Measurements from ENCODE around the gene NCKAP5.

Gene NCKAP5

DNA sequence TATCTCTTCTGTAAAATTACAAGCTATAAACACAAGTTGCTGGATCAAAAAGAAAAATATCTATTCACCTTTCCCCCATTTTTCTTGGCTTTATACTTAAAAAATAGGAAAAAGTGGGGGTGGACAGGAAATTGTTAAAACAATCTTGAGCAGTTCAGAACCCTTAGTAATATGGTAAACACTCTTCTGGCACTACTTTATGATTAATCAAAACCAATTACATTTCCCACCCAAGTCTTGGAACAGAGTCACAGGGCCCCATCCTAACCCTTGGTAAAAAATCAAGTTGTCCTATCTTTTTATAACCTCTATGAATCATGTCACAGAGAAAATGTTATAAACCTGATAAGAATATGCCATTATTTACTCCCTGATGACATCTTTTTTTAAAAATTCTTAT is 570.0 kb downstream of the NCKAP5 start:
- no peak overlapping the region for H3K27ac Mint-ChIP-seq
- no peaks in the 10 kb centered on the region for H3K27me3 Mint-ChIP-seq (ENCODE audit: low read depth)
- H3K4me3 Mint-ChIP-seq: no peak overlapping the region
- H3K9me3 Mint-ChIP-seq: peaks cover 6% of the 10 kb centered on the region
- no peaks in the 10 kb centered on the region for H3K36me3 Mint-ChIP-seq (ENCODE audit: low read depth)
- H3K4me1 Mint-ChIP-seq (ENCODE audit: low read depth): no peaks in the 10 kb centered on the region

DNA sequence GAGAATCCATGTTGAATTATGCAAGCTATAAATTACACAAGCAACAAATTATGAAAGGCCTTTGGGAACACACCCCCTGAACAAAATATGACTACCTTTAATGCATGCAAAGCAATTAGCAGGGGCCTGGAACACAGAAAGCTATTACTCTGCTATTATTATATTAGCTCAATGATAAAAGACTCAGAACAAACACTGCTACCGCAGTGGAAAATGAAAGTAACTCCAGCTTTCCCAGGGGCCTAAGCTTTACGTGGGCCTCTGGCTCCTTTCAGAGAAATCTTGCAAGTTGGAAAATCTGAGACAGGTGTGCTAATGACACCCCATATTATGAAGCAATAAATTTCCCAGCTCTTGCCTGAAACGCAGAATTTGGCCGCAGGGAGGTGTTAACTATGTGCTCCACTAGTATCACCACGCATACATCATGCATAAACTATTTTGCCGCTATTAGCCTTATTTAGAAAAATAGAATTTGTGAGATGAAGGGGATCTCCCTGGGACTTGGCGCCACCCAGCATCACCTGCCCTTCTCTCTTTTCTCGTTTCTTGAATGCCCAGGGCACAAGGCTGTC is 576.7 kb downstream of the NCKAP5 start:
- Mint-ChIP-seq H3K27me3 (ENCODE audit: low read depth) (no peaks in the 10 kb centered on the region), H3K4me1 (ENCODE audit: low read depth) (no peaks in the 10 kb centered on the region), H3K4me3 (no peak overlapping the region), H3K36me3 (ENCODE audit: low read depth) (no peaks in the 10 kb centered on the region), H3K27ac (no peak overlapping the region), H3K9me3 (peaks cover 4% of the 10 kb centered on the region)

DNA sequence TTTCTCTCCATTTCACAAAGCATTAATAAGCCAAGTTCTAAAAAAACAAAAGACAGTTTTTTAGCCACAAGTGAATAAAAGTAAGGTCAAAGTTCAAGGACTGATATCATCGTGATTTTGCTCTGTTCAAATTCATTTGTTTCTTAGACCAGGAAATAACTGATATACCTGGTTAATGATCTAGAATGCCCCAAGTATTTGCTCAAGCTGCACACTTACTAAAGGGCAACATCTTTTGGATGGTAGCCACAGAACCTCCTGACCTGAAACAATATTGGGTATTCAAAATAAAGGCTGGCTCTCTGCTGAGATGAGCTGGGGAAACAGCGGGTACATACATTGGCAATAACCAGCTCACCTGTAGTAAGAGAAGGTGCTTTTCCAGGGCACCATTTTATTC is 583.5 kb downstream of the NCKAP5 start:
- no peaks in the 10 kb centered on the region for H3K9me3 Mint-ChIP-seq
- H3K27ac Mint-ChIP-seq: no peak overlapping the region
- H3K36me3 Mint-ChIP-seq (ENCODE audit: low read depth): no peaks in the 10 kb centered on the region
- H3K27me3 Mint-ChIP-seq (ENCODE audit: low read depth): no peaks in the 10 kb centered on the region
- no peak overlapping the region for H3K4me3 Mint-ChIP-seq
- no peaks in the 10 kb centered on the region for H3K4me1 Mint-ChIP-seq (ENCODE audit: low read depth)

DNA sequence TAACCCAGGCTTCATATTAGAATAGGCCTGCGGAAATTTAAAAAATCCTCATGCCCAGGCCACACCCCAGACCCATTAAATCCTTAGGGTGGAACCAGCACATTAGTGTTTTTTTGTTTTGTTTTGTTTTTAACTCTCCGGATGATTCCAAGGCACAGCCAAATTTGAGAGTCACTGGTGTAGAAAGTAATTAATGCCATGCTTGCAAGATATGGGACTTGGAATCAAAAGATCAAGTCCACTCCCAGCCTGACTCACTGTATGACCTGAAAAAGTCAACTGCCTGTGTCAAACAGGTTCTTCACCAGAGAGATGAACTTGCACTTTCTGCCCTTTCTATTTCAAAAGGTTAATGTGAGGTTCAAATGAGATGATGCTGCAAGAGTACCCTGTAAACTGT is 588.0 kb downstream of the NCKAP5 start:
- Mint-ChIP-seq H3K27me3 (ENCODE audit: low read depth) (no peaks in the 10 kb centered on the region), H3K4me3 (no peak overlapping the region), H3K36me3 (ENCODE audit: low read depth) (no peaks in the 10 kb centered on the region), H3K4me1 (ENCODE audit: low read depth) (no peaks in the 10 kb centered on the region), H3K27ac (no peak overlapping the region), H3K9me3 (no peaks in the 10 kb centered on the region)

DNA sequence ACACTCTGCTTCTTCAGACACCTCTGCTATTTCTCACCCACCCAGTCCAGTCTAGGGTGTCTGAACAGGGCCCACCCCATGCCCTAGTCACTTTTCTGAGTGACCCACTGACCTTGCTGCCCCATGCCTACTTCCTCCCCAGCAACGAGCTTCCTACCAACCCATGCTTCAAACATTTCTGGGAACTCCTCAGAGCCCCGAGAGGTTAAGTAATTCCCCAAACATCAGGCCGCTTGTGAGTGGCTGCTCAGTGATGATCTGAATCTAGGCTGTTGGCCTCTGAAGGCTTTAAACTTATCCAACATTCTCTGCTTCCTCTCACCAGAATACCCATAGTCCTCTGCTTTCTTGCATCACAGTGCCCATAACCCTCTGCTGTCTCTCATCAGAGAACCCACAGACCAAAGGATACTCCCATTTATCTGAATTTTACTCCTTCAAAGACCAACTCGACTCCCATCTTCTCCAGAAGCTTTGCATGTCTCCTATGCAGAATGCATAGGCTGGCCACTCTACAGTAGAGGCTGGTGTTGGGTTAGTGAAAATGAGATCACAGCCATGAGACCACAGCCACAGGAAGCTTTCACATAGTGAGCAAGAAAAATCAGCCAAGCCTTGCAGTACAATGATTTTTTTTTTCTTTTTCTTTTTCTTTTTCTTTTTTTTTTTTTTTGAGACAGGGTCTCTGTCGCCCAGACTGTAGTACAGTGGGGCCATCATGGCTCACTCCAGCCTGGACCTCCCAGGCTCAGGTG is 588.7 kb downstream of the NCKAP5 start:
- no peaks in the 10 kb centered on the region for H3K4me1 Mint-ChIP-seq (ENCODE audit: low read depth)
- no peak overlapping the region for H3K4me3 Mint-ChIP-seq
- no peaks in the 10 kb centered on the region for H3K9me3 Mint-ChIP-seq
- H3K27me3 Mint-ChIP-seq (ENCODE audit: low read depth): no peaks in the 10 kb centered on the region
- no peaks in the 10 kb centered on the region for H3K36me3 Mint-ChIP-seq (ENCODE audit: low read depth)
- H3K27ac Mint-ChIP-seq: peak overlapping the region; percentile 49

DNA sequence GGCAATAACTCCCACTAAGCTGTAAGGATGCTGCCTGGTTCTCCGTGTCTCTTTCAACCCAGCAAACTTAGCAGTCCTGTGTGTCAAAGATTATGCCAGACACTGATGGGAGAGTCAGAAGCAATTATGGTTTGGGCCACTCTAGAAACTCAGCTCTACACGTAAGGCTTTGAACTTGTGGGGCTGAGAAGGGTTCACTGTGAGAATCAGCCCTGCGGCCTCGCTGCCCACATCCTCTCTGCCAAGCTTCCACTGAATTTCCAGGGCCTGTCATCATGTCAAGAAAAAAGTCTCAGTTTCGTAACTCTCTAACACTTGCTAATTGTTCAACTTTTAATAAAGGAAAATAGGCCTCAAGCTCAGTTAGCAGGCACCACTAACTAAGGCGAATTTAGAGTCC is 589.4 kb downstream of the NCKAP5 start:
- H3K9me3 Mint-ChIP-seq: no peaks in the 10 kb centered on the region
- H3K27ac Mint-ChIP-seq: no peak overlapping the region
- no peaks in the 10 kb centered on the region for H3K36me3 Mint-ChIP-seq (ENCODE audit: low read depth)
- H3K4me3 Mint-ChIP-seq: no peak overlapping the region
- H3K4me1 Mint-ChIP-seq (ENCODE audit: low read depth): no peaks in the 10 kb centered on the region
- no peaks in the 10 kb centered on the region for H3K27me3 Mint-ChIP-seq (ENCODE audit: low read depth)

DNA sequence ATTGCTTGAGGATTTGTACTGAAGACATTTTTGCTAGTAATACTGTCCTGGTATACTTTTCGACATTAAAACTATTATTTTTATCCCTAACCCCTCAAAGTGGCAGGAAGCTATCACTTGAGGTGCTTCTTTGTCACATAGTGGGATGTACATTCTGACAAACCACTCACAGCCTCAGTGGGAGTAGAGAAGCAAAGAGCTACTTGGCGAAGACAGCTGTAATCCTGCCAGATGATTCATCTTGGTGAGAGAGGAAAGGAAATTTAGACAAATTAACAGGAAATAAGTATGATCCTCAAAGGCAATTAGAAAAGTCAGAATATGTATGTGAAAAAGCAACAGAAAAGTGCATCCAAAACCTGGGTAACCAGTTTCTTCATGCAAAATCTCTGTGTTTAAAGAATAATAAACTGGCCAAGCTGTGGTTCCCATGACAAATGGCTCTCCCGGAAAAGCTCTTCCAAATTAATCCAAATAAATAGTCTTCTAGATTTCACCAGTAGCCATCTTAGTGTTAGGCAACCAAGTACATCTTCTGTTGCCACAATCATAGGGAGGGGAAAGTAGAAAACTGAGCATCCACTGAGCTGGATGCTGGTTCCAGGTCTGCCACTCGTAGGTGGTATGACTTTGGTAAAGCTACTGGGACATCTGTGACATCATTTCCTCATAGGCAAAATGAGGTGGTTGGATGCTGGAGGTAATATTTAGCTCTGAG is 590.3 kb downstream of the NCKAP5 start:
- Mint-ChIP-seq H3K36me3 (ENCODE audit: low read depth) (no peaks in the 10 kb centered on the region), H3K4me1 (ENCODE audit: low read depth) (no peaks in the 10 kb centered on the region), H3K9me3 (no peaks in the 10 kb centered on the region), H3K27me3 (ENCODE audit: low read depth) (no peaks in the 10 kb centered on the region), H3K4me3 (no peak overlapping the region), H3K27ac (no peak overlapping the region)

DNA sequence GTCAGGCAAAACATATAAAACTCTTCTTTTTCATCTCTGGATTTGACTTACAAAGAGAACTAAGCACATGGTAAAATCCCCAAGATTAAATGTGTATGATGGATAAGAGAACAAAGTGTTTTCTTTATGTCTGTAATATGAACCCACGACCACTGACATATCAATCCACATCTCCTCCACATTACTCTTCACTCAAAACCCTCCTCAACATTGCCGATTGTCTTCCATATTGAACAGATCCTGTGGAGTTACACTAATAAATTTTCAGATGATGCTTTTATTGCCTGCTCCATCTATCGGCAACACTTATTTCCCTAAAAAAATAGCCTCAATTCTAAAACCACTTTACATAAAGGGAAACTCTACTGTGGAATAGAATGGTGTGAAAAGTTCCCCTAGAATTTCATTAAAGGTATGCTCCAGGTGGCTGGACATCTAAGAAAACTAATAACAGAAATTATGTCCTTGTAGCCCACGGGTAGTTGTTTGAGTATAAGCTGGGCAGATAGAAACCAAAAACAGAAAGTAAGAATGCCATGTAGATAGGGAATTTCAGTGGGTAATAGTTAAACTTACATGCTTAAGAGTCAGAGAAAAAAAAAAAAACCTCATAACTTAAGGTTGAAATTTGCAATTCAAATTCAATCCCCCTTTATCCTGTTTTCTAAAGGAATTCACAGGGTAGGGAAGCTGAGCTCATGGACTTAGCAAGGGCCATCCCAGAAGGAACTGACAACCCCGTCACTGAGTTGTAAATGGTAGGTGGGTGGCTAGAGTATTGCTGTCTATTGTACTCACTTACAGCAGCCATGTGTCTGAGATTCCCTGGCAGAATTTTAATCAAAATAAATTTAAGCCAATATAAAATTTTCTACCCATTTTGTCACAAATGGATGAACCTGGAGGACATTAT is 592.8 kb downstream of the NCKAP5 start:
- H3K27me3 Mint-ChIP-seq (ENCODE audit: low read depth): no peaks in the 10 kb centered on the region
- H3K4me1 Mint-ChIP-seq (ENCODE audit: low read depth): no peaks in the 10 kb centered on the region
- no peak overlapping the region for H3K4me3 Mint-ChIP-seq
- H3K36me3 Mint-ChIP-seq (ENCODE audit: low read depth): no peaks in the 10 kb centered on the region
- no peaks in the 10 kb centered on the region for H3K9me3 Mint-ChIP-seq
- H3K27ac Mint-ChIP-seq: no peak overlapping the region

DNA sequence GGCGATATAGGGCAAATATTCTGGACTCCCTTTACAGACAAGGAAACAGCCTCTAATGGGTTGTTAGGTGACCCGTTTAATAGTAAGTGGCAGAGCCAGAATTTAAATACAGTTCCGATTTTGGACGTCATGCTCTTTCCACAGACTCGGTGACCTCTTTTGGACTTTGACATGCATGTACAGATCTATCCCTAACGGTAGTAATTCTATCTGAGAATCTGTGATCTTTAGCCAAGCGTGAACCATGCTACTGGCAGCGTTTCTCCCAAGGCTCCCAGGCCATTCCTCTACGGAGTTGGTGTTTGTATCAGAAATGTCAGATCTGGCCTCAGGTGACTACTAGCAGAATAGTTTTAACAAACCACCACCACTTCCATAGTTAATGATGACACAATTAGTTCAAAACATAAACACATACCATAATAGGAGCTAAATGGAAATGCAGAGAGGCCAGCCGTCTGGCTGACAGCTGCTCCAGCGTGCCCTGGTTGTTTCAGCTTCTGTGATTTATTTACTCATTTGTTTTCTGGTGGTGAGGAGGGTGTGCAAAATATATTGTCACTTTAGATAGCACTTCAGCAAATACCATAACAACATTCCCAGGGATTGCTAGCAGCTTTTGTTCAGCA is 593.7 kb downstream of the NCKAP5 start:
- no peaks in the 10 kb centered on the region for H3K36me3 Mint-ChIP-seq (ENCODE audit: low read depth)
- no peaks in the 10 kb centered on the region for H3K4me1 Mint-ChIP-seq (ENCODE audit: low read depth)

DNA sequence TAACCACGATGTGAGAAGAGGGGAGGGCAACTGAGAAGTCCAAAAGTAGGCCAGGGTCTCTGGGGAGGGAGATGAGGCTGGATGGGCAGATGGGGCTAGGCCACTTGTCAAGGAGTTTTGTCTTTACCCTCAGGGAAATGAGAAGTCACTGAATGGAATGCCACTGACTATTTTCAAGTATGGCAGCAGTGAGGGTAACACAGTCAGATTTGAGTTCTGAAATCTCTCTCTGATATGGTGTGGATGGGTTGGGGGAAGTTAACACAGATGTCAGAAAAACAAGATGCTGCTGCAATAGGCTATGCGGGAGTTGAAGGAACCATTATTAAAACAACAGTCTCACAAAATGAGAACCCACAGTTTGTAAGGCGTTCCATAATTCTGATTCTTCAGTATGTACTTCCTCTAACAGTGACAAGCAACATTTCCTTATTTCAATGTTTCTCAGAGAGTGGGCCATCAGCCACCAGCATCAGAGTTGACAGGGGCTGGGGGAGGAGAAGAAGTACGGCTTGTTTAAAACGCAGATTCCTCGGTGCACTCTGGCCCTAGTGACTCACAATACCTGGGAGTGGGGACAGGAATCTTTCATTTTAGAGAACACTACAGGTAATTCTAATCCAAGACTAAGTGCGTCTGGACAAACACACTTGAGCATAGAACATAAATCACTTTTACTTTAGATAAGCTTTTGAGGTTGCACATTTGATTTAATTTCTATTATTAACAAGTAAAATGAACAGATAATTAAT is 596.8 kb downstream of the NCKAP5 start:
- H3K4me1 Mint-ChIP-seq (ENCODE audit: low read depth): no peaks in the 10 kb centered on the region
- H3K9me3 Mint-ChIP-seq: no peaks in the 10 kb centered on the region
- H3K27me3 Mint-ChIP-seq (ENCODE audit: low read depth): no peaks in the 10 kb centered on the region
- H3K36me3 Mint-ChIP-seq (ENCODE audit: low read depth): no peaks in the 10 kb centered on the region
- H3K27ac Mint-ChIP-seq: no peak overlapping the region
- no peak overlapping the region for H3K4me3 Mint-ChIP-seq

More for the DNA sequence above, 593.7 kb downstream of the NCKAP5 start:
- Mint-ChIP-seq H3K4me3 (no peak overlapping the region), H3K27me3 (ENCODE audit: low read depth) (no peaks in the 10 kb centered on the region), H3K9me3 (no peaks in the 10 kb centered on the region), H3K27ac (no peak overlapping the region)

DNA sequence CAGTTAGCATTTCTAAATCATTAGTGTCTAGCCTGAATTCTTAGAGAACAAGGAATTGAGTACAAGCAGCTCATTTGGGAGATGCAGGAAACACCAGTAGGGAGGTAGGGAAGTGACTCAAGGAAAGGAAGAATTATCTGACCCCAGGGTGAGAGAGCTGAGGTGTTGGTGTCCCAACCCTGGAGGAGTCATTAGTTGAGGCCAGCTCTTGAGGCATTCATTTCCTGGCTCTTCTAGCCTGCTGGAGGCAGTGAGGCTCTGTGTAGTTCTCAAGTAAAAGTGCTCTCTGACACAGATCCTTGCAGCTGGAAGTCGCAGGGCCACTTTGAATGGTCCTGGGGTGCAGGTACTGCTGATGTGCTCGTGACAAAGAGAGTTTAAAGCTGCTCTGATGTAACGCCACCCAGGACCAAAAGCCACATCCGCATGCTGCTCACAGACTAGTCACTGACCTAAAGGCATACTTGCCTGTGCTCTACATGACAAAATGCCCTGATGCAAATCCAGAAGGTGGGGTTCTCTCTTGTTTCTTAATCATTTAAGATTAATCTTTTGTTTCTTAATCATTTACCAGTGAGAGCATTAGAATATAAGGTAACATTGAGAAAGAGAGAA is 598.8 kb downstream of the NCKAP5 start:
- Mint-ChIP-seq H3K27me3 (ENCODE audit: low read depth) (no peaks in the 10 kb centered on the region), H3K4me3 (no peak overlapping the region), H3K4me1 (ENCODE audit: low read depth) (no peaks in the 10 kb centered on the region), H3K27ac (no peak overlapping the region), H3K9me3 (no peaks in the 10 kb centered on the region), H3K36me3 (ENCODE audit: low read depth) (no peaks in the 10 kb centered on the region)

DNA sequence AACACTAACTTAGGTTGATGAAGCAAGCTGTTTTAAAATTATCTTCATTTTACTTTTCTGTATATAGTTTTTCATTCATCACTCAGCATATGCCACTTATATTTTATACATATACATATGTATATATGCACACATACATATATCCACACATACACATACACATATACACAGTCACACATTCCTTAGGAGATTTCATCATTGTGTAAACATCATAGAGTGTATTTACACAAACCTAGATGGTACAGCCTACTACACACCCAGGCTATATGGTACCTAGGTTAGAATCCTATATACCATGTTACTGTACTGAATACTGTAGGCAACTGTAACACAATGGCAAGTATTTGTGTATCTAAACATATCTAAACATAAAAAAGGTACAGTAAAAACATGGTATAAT is 602.8 kb downstream of the NCKAP5 start:
- Mint-ChIP-seq H3K36me3 (ENCODE audit: low read depth) (no peaks in the 10 kb centered on the region), H3K27ac (no peak overlapping the region), H3K4me1 (ENCODE audit: low read depth) (no peaks in the 10 kb centered on the region), H3K4me3 (no peak overlapping the region), H3K27me3 (ENCODE audit: low read depth) (no peaks in the 10 kb centered on the region), H3K9me3 (no peaks in the 10 kb centered on the region)

DNA sequence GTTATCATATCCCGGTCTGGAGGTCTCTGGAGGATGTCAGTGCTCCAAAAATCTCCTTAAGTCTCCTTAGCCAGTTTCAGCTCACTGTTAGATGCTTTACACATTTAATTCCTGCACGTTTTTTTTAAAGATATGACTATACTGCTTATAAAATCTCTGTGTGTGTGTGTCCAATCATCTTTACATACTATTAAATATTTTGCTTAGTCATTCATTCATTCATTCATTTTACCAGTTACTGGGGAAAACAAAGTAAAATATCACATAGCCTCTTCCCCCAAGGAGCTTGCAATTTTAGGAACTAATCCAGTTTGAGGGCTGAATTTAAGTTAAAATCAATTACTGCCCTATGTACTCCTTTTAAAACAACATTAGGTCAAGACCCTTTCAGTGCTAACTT is 605.1 kb downstream of the NCKAP5 start:
- H3K27me3 Mint-ChIP-seq (ENCODE audit: low read depth): no peaks in the 10 kb centered on the region
- no peak overlapping the region for H3K4me3 Mint-ChIP-seq
- no peak overlapping the region for H3K27ac Mint-ChIP-seq
- no peaks in the 10 kb centered on the region for H3K4me1 Mint-ChIP-seq (ENCODE audit: low read depth)
- H3K9me3 Mint-ChIP-seq: no peaks in the 10 kb centered on the region
- H3K36me3 Mint-ChIP-seq (ENCODE audit: low read depth): no peaks in the 10 kb centered on the region
